Testis (tissue), 2 donors: Measurements from ENCODE around the gene MYL12B.

Source experiments
- POLR2A ChIP-seq: fragments of 450-650 bp; IDR thresholded peaks from one replicate; pipeline ENCODE4 v1.6.1; 2017; ENCODE audit warnings: antibody characterized with exemption, mild to moderate bottlenecking, moderate library complexity
- TF ChIP-seq, protein P1 (sequence below), 3 experiments: fragments of 450-650 bp in 2 of 3; fragments of 200-600 bp in 1 of 3; sonication (generic) in 1 of 3; IDR thresholded peaks; one replicate each; pipeline ENCODE4 v1.5.1; 2016 to 2019; ENCODE audit warnings: antibody characterized with exemption in 3 of 3, mild to moderate bottlenecking in 2 of 3, moderate library complexity in 1 of 3

DNA sequence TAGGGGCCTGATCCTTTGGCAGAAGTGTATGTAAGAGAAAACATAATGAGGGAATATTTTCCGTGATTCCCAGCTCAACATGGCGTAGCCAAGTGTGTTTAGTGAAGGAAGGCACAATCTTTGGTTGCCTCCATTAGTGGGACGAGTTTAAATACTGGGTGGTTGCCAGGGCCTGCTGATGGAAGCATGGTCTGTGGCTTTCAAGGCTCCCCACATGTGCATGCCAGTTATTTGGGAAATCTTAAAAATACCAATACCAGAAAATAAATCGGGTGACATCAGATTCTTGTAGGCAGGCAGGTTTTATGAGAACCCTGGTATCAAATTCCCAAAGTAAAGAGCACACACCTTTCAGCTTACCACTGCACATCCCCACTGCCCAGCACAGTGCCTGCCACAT, 7.2 kb upstream of the MYL12B start:
- TF ChIP-seq, protein P1, sequence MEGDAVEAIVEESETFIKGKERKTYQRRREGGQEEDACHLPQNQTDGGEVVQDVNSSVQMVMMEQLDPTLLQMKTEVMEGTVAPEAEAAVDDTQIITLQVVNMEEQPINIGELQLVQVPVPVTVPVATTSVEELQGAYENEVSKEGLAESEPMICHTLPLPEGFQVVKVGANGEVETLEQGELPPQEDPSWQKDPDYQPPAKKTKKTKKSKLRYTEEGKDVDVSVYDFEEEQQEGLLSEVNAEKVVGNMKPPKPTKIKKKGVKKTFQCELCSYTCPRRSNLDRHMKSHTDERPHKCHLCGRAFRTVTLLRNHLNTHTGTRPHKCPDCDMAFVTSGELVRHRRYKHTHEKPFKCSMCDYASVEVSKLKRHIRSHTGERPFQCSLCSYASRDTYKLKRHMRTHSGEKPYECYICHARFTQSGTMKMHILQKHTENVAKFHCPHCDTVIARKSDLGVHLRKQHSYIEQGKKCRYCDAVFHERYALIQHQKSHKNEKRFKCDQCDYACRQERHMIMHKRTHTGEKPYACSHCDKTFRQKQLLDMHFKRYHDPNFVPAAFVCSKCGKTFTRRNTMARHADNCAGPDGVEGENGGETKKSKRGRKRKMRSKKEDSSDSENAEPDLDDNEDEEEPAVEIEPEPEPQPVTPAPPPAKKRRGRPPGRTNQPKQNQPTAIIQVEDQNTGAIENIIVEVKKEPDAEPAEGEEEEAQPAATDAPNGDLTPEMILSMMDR (IDR thresholded peaks at IDR 0.05), result no peak
- TF ChIP-seq POLR2A, result no peak
